HEK293 (cell line): Measurements from ENCODE around the gene CCDC40.

Experiments
- CTCF ChIA-PET: fragments of 350-600 bp; formaldehyde crosslinking; extraction: SDS; loops from one replicate; lab custom pipeline; 2021; ENCODE audit warnings: antibody characterized with exemption; lab: Yijun Ruan, JAX
- POLR2A ChIA-PET: fragments of 300-600 bp; formaldehyde crosslinking; extraction: SDS; loops from one replicate; lab custom pipeline; 2020; ENCODE audit warnings: antibody characterized with exemption, inconsistent platforms; lab: Yijun Ruan, JAX
- H3K27ac ChIP-seq: fragments of 200-500 bp; sonication (Bioruptor generic); 2 replicates; pipeline ENCODE4 v1.5.1; 2014; ENCODE audit warnings: low read depth, low read length, control low read depth, inconsistent platforms; ENCODE audit errors: extremely low read depth
- H3K36me3 ChIP-seq, 2 experiments: fragments of 200-500 bp in 1 of 2; sonication (Bioruptor generic) in 1 of 2; 1 replicate in 1 of 2; 2 replicates in 1 of 2; pipeline ENCODE4 v1.5.1; 2014 to 2017; ENCODE audit warnings: inconsistent platforms in 2 of 2, low read length in 2 of 2; ENCODE audit not compliant: control insufficient read depth in 2 of 2, insufficient read depth in 1 of 2
- H3K4me1 ChIP-seq: fragments of 200-500 bp; sonication (Bioruptor generic); 2 replicates; pipeline ENCODE4 v1.5.1; 2014; ENCODE audit warnings: mild to moderate bottlenecking, low read length, inconsistent platforms; ENCODE audit not compliant: control insufficient read depth, insufficient read depth
- H3K4me3 ChIP-seq: 2 replicates; pipeline ENCODE4 v1.5.1; 2011; ENCODE audit warnings: low read depth, mild to moderate bottlenecking, control low read depth, low read length, moderate library complexity
- H3K9me3 ChIP-seq: fragments of 200-500 bp; sonication (Bioruptor generic); 2 replicates; pipeline ENCODE4 v1.5.1; 2014; ENCODE audit warnings: low read depth, low read length, inconsistent platforms; ENCODE audit not compliant: control insufficient read depth, insufficient read depth
- KLF10 ChIP-seq: fragments of 450-650 bp; IDR thresholded peaks from 2 replicates; pipeline ENCODE4 v1.5.1; 2018; ENCODE audit warnings: missing biosample characterization, mild to moderate bottlenecking, missing genetic modification characterization
- REPIN1 ChIP-seq: fragments of 450-650 bp; formaldehyde crosslinking; IDR thresholded peaks from 2 replicates; pipeline ENCODE4 v1.5.1; 2017; ENCODE audit warnings: missing biosample characterization, missing genetic modification characterization, low read depth
- SCRT2 ChIP-seq: fragments of 450-650 bp; formaldehyde crosslinking; IDR thresholded peaks from 2 replicates; pipeline ENCODE4 v1.5.1; 2016; ENCODE audit warnings: missing biosample characterization, missing genetic modification characterization
- TCF7L2 ChIP-seq: IDR thresholded peaks from 2 replicates; pipeline ENCODE4 v1.6.1; 2011; ENCODE audit warnings: low read depth, mild to moderate bottlenecking, inconsistent platforms, low read length, moderate library complexity, borderline replicate concordance
- ZNF140 ChIP-seq: fragments of 450-650 bp; formaldehyde crosslinking; IDR thresholded peaks from 2 replicates; pipeline ENCODE4 v1.5.1; 2016; ENCODE audit warnings: missing biosample characterization, missing genetic modification characterization
- ZNF18 ChIP-seq: fragments of 450-650 bp; formaldehyde crosslinking; IDR thresholded peaks from 2 replicates; pipeline ENCODE4 v1.5.1; 2016; ENCODE audit warnings: missing biosample characterization, missing genetic modification characterization
- ZNF19 ChIP-seq: fragments of 450-650 bp; formaldehyde crosslinking; IDR thresholded peaks from 2 replicates; pipeline ENCODE4; 2016; ENCODE audit warnings: missing biosample characterization, missing genetic modification characterization, low read depth
- ZNF544 ChIP-seq: fragments of 450-650 bp; formaldehyde crosslinking; IDR thresholded peaks from 2 replicates; pipeline ENCODE4 v1.5.0; 2017; ENCODE audit warnings: missing biosample characterization, missing genetic modification characterization
- ZNF555 ChIP-seq: fragments of 450-650 bp; formaldehyde crosslinking; conservative IDR thresholded peaks from 2 replicates; pipeline ENCODE4 v1.5.1; 2017; ENCODE audit warnings: missing biosample characterization, mild to moderate bottlenecking, missing genetic modification characterization, inconsistent platforms
- ZNF560 ChIP-seq: fragments of 450-650 bp; formaldehyde crosslinking; IDR thresholded peaks from 2 replicates; pipeline ENCODE4 v1.5.1; 2017; ENCODE audit warnings: missing biosample characterization, missing genetic modification characterization, borderline replicate concordance
- ZNF600 ChIP-seq: fragments of 450-650 bp; formaldehyde crosslinking; IDR thresholded peaks from 2 replicates; pipeline ENCODE4 v1.5.1; 2016; ENCODE audit warnings: missing biosample characterization, missing genetic modification characterization
- ZNF610 ChIP-seq: fragments of 450-650 bp; formaldehyde crosslinking; IDR thresholded peaks from 2 replicates; pipeline ENCODE4 v1.5.1; 2016; ENCODE audit warnings: missing biosample characterization, missing genetic modification characterization, borderline replicate concordance
- ZNF626 ChIP-seq: fragments of 450-650 bp; sonication (Bioruptor Pico); formaldehyde crosslinking; IDR thresholded peaks from 2 replicates; pipeline ENCODE4 v1.5.1; 2018; ENCODE audit warnings: missing biosample characterization, missing genetic modification characterization, inconsistent platforms
- ZNF639 ChIP-seq: fragments of 450-650 bp; formaldehyde crosslinking; IDR thresholded peaks from 2 replicates; pipeline ENCODE4 v1.5.1; 2016; ENCODE audit warnings: missing biosample characterization, missing genetic modification characterization
- ZNF664 ChIP-seq: fragments of 450-650 bp; formaldehyde crosslinking; IDR thresholded peaks from 2 replicates; pipeline ENCODE4 v1.5.1; 2016; ENCODE audit warnings: missing biosample characterization, missing genetic modification characterization
- ZNF707 ChIP-seq: fragments of 450-650 bp; formaldehyde crosslinking; IDR thresholded peaks from 2 replicates; pipeline ENCODE4 v1.5.1; 2016; ENCODE audit warnings: missing biosample characterization, missing genetic modification characterization
- ZNF747 ChIP-seq: fragments of 450-650 bp; formaldehyde crosslinking; IDR thresholded peaks from 2 replicates; pipeline ENCODE4 v1.5.1; 2016; ENCODE audit warnings: missing biosample characterization, missing genetic modification characterization
- ZNF776 ChIP-seq: fragments of 450-650 bp; formaldehyde crosslinking; IDR thresholded peaks from 2 replicates; pipeline ENCODE4 v1.5.0; 2017; ENCODE audit warnings: missing biosample characterization, missing genetic modification characterization, borderline replicate concordance
- ZNF791 ChIP-seq: fragments of 450-650 bp; formaldehyde crosslinking; IDR thresholded peaks from 2 replicates; pipeline ENCODE4 v1.5.1; 2016; ENCODE audit warnings: missing biosample characterization, missing genetic modification characterization
- ZNF843 ChIP-seq: fragments of 450-650 bp; formaldehyde crosslinking; IDR thresholded peaks from 2 replicates; pipeline ENCODE4 v1.5.1; 2016; ENCODE audit warnings: missing biosample characterization, missing genetic modification characterization
- ZSCAN30 ChIP-seq: fragments of 450-650 bp; IDR thresholded peaks from 2 replicates; pipeline ENCODE4 v1.5.1; 2018; ENCODE audit warnings: missing biosample characterization, mild to moderate bottlenecking, missing genetic modification characterization, moderate library complexity
- ZXDB ChIP-seq: fragments of 450-650 bp; formaldehyde crosslinking; IDR thresholded peaks from 2 replicates; pipeline ENCODE4 v1.5.1; 2016; ENCODE audit warnings: missing biosample characterization, missing genetic modification characterization
- TF ChIP-seq, protein P1 (sequence below): fragments of 450-650 bp; formaldehyde crosslinking; IDR thresholded peaks from 2 replicates; pipeline ENCODE4; 2016; ENCODE audit warnings: missing biosample characterization, missing genetic modification characterization

Gene CCDC40

DNA sequence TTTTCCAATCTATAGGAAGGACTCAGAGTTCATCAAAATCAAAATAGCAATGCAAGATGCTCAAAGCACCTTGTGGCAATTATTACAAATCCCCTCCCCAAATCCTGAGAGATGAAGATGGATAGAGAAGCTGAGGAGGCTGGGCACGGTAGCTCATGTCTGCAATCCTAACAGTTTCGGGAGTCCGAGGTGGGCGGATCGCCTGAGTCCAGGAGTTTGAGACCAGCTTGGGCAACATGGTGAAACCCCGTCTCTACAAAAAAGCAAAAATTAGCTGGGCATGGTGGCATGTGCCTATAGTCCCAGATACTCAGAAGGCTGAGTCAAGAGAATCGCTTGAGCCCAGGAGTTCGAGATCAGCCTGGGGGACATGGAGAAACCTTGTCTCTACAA is 9.4 kb upstream of the CCDC40 start (continued):
- TF ChIP-seq ZXDB (no peak), ZNF747 (tag by site-specific recombination) (no peak), ZNF18 (no peak), ZNF843 (tag by site-specific recombination) (no peak), ZNF560 (no peak), ZNF791 (no peak), ZNF544 (no peak), REPIN1 (no peak), KLF10 (tag by site-specific recombination) (no peak), ZNF140 (tag by site-specific recombination) (no peak), ZNF664 (tag by site-specific recombination) (no peak), TCF7L2 (no peak)
- TF ChIP-seq, protein P1, sequence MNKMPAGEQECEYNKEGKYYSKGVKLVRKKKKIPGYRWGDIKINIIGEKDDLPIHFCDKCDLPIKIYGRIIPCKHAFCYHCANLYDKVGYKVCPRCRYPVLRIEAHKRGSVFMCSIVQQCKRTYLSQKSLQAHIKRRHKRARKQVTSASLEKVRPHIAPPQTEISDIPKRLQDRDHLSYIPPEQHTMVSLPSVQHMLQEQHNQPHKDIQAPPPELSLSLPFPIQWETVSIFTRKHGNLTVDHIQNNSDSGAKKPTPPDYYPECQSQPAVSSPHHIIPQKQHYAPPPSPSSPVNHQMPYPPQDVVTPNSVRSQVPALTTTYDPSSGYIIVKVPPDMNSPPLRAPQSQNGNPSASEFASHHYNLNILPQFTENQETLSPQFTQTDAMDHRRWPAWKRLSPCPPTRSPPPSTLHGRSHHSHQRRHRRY: no peak

DNA sequence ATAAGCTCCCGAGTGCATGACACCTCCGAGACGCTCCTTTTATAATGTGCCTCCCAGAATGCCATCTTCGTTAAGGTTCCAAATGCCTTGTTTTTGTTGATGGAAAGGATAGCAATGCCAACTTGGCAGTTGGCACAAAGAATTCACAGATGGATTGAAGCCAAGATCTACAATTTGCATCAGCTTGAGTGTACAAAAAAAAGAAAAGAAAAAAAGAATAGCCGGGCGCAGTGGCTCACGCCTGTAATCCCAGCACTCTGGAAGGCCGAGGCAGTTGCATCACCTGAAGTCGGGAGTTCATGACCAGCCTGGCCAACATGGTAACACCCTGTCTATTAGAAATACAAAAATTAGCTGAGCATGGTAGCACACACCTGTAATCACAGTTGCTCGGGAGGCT is 8.4 kb upstream of the CCDC40 start:
- POLR2A ChIA-PET: interaction anchor here (0.7 to 1.1 kb wide), 2 partner anchors 17 to 100 kb away, joined by 3 read pairs; no protein-coding TSS in a partner anchor
- TF ChIP-seq ZNF791 (no peak), SCRT2 (tag by site-specific recombination) (no peak), ZNF600 (no peak), ZNF19 (tag by site-specific recombination) (no peak), ZNF776 (tag by site-specific recombination) (no peak), ZNF610 (tag by site-specific recombination) (no peak), ZNF639 (tag by site-specific recombination) (no peak), ZNF626 (tag by site-specific recombination) (no peak), ZSCAN30 (tag by site-specific recombination) (no peak), ZNF555 (no peak), ZNF707 (tag by site-specific recombination) (no peak)
- TF ChIP-seq, all 188 proteins: peak for 0
- no peak overlapping the region for H3K4me3 ChIP-seq
- H3K27ac ChIP-seq: no peak overlapping the region
- H3K9me3 ChIP-seq: no peaks in the 10 kb centered on the region
- CTCF ChIA-PET: interaction anchor here (1.3 to 5.6 kb wide), 3 partner anchors 19 to 74 kb away, joined by 4 to 29 read pairs (median 25); partner anchors contain the start of gene GAA
- H3K36me3 ChIP-seq: peaks cover 0 to 5% of the 10 kb centered on the region in 2 experiments; a peak in 1 of 3 replicates
- peaks cover 3% of the 10 kb centered on the region for H3K4me1 ChIP-seq
